ENCODE results near the gene BRPF1.
A peak's percentile ranks its signal among the peaks of the same experiment; 100 is the strongest.

BRPF1 gene

GRCh38 chr3:9732080-9732739 lies 675 bp downstream of the BRPF1 start:
- peak; percentile 25 for DNase-seq (ENCODE audit: low read depth)

GRCh38 chr3:9732740-9733115 lies 1.2 kb downstream of the BRPF1 start:
- DNase-seq (ENCODE audit: low read depth): no peak

GRCh38 chr3:9736831-9737230 lies 5.3 kb downstream of the BRPF1 start:
- no peak for DNase-seq (ENCODE audit: low read depth)

- DNase-seq (ENCODE audit: low read depth): no peak
These were observed 7.6 kb downstream of the BRPF1 start for GRCh38 chr3:9739181-9739580.

GRCh38 chr3:9742560-9742959 lies 11.0 kb downstream of the BRPF1 start:
- DNase-seq (ENCODE audit: low read depth): no peak

- DNase-seq (ENCODE audit: low read depth): no peak
These were observed 12.0 kb downstream of the BRPF1 start for GRCh38 chr3:9743548-9743947.

- no peak for DNase-seq (ENCODE audit: low read depth)
These were observed 12.6 kb downstream of the BRPF1 start for GRCh38 chr3:9744162-9744561.

GRCh38 chr3:9745521-9745920 lies 14.0 kb downstream of the BRPF1 start:
- DNase-seq (ENCODE audit: low read depth): no peak

GRCh38 chr3:9746330-9746729 lies 14.8 kb downstream of the BRPF1 start:
- no peak for DNase-seq (ENCODE audit: low read depth)

GRCh38 chr3:9747267-9747666 lies 15.7 kb downstream of the BRPF1 start:
- no peak for DNase-seq (ENCODE audit: low read depth)

- no peak for DNase-seq (ENCODE audit: low read depth)
These were observed 16.5 kb downstream of the BRPF1 start for GRCh38 chr3:9748031-9748430.

GRCh38 chr3:9749296-9749644 lies 17.7 kb downstream of the BRPF1 start:
- DNase-seq (ENCODE audit: low read depth): no peak

- DNase-seq (ENCODE audit: low read depth): peak; percentile 86
These were observed 18.4 kb downstream of the BRPF1 start, which contains the start of gene OGG1 for GRCh38 chr3:9749645-9750555. TSS of gene OGG1 (plus strand) at chr3:9749952. CDS start at chr3:9750287, 335 bp downstream.

- no peak for DNase-seq (ENCODE audit: low read depth)
These were observed 19.2 kb downstream of the BRPF1 start for GRCh38 chr3:9750556-9751411.

GRCh38 chr3:9754678-9755077 lies 23.1 kb downstream of the BRPF1 start:
- no peak for DNase-seq (ENCODE audit: low read depth)

- no peak for DNase-seq (ENCODE audit: low read depth)
These were observed 25.9 kb downstream of the BRPF1 start for GRCh38 chr3:9757427-9757826.

- DNase-seq (ENCODE audit: low read depth): no peak
These were observed 29.4 kb downstream of the BRPF1 start for GRCh38 chr3:9760779-9761505.

- DNase-seq (ENCODE audit: low read depth): no peak
These were observed 30.4 kb downstream of the BRPF1 start for GRCh38 chr3:9761919-9762318.

GRCh38 chr3:9762871-9763270 lies 31.3 kb downstream of the BRPF1 start:
- DNase-seq (ENCODE audit: low read depth): no peak

GRCh38 chr3:9765865-9766264 lies 34.3 kb downstream of the BRPF1 start:
- DNase-seq (ENCODE audit: low read depth): no peak

GRCh38 chr3:9767418-9767817 lies 35.9 kb downstream of the BRPF1 start:
- DNase-seq (ENCODE audit: low read depth): no peak
